ENCODE measurements around the gene SAMD13.

- TF ChIP-seq, protein P1, sequence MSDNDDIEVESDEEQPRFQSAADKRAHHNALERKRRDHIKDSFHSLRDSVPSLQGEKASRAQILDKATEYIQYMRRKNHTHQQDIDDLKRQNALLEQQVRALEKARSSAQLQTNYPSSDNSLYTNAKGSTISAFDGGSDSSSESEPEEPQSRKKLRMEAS (IDR thresholded peaks at IDR 0.05): no peak
- no peak for TF ChIP-seq CREB1 (IDR thresholded peaks at IDR 0.05; ENCODE audit: low read depth)
- TF ChIP-seq, protein P2, sequence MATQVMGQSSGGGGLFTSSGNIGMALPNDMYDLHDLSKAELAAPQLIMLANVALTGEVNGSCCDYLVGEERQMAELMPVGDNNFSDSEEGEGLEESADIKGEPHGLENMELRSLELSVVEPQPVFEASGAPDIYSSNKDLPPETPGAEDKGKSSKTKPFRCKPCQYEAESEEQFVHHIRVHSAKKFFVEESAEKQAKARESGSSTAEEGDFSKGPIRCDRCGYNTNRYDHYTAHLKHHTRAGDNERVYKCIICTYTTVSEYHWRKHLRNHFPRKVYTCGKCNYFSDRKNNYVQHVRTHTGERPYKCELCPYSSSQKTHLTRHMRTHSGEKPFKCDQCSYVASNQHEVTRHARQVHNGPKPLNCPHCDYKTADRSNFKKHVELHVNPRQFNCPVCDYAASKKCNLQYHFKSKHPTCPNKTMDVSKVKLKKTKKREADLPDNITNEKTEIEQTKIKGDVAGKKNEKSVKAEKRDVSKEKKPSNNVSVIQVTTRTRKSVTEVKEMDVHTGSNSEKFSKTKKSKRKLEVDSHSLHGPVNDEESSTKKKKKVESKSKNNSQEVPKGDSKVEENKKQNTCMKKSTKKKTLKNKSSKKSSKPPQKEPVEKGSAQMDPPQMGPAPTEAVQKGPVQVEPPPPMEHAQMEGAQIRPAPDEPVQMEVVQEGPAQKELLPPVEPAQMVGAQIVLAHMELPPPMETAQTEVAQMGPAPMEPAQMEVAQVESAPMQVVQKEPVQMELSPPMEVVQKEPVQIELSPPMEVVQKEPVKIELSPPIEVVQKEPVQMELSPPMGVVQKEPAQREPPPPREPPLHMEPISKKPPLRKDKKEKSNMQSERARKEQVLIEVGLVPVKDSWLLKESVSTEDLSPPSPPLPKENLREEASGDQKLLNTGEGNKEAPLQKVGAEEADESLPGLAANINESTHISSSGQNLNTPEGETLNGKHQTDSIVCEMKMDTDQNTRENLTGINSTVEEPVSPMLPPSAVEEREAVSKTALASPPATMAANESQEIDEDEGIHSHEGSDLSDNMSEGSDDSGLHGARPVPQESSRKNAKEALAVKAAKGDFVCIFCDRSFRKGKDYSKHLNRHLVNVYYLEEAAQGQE (IDR thresholded peaks at IDR 0.05; ENCODE audit: low read depth): no peak
- no peak for TF ChIP-seq RAD21 (IDR thresholded peaks at IDR 0.05; ENCODE audit: low read depth)
- TF ChIP-seq TEAD4 (IDR thresholded peaks at IDR 0.05): no peak
- no peak for TF ChIP-seq YY1 (IDR thresholded peaks at IDR 0.05; ENCODE audit: low read depth)
- TF ChIP-seq EP300 (IDR thresholded peaks at IDR 0.05; ENCODE audit: borderline replicate concordance): no peak
- TF ChIP-seq ZBTB7A (IDR thresholded peaks at IDR 0.05; ENCODE audit: low read depth): no peak
- no peak for TF ChIP-seq TCF12 (IDR thresholded peaks at IDR 0.05; ENCODE audit: low read depth)
- no peak for TF ChIP-seq NFIC (IDR thresholded peaks at IDR 0.05)
- no peak for TF ChIP-seq TAF1 (IDR thresholded peaks at IDR 0.05; ENCODE audit: low read depth)
Observed at GRCh38 chr1:84344286-84344685, 42.8 kb downstream of the SAMD13 start.

All from Ishikawa (cell line).